HepG2 (cell line): ENCODE measurements around the gene ZNF559. TPM values are rescaled to one million over a fixed set of nuclear protein-coding genes. Genes with fewer than 3 reads are reported as not detected.

ENCODE experiments used
- ATF5 ChIP-seq: sonication (generic); formaldehyde crosslinking; IDR thresholded peaks from 2 replicates; pipeline ENCODE4 v1.4.0; 2020; ENCODE audit warnings: mild to moderate bottlenecking, low read depth, missing genetic modification reagents
- BCL3 ChIP-seq: sonication (generic); formaldehyde crosslinking; IDR thresholded peaks from 2 replicates; pipeline ENCODE4 v1.5.1; 2020; ENCODE audit warnings: mild to moderate bottlenecking, missing genetic modification reagents, moderate library complexity
- MED13 ChIP-seq: sonication (generic); formaldehyde crosslinking; IDR thresholded peaks from 2 replicates; pipeline ENCODE4 v1.5.0; 2020; ENCODE audit warnings: missing genetic modification reagents
- MYC ChIP-seq: sonication (generic); formaldehyde crosslinking; IDR thresholded peaks from 2 replicates; pipeline ENCODE4 v1.9.0; 2021; ENCODE audit warnings: missing genetic modification reagents, borderline replicate concordance
- PAX8 ChIP-seq: sonication (generic); formaldehyde crosslinking; IDR thresholded peaks from 2 replicates; pipeline ENCODE4 v1.8.0; 2022; ENCODE audit warnings: mild to moderate bottlenecking, missing genetic modification reagents, borderline replicate concordance
- PHF21A ChIP-seq: sonication (generic); formaldehyde crosslinking; IDR thresholded peaks from 2 replicates; pipeline ENCODE4 v1.5.0; 2020; ENCODE audit warnings: mild to moderate bottlenecking, missing genetic modification reagents
- POGZ ChIP-seq: sonication (generic); formaldehyde crosslinking; IDR thresholded peaks from 2 replicates; pipeline ENCODE4 v1.4.0; 2020; ENCODE audit warnings: mild to moderate bottlenecking, missing genetic modification reagents
- ZHX1 ChIP-seq: sonication (generic); formaldehyde crosslinking; IDR thresholded peaks from 2 replicates; pipeline ENCODE4 v1.8.1; 2022; ENCODE audit warnings: low read depth, mild to moderate bottlenecking, missing genetic modification reagents
- ZHX2 ChIP-seq, 2 experiments: sonication (generic) in 1 of 2; formaldehyde crosslinking in 1 of 2; IDR thresholded peaks; 2 replicates each; pipeline versions ENCODE4 v1.6.1 to v1.9.0; 2014 to 2022; ENCODE audit warnings: antibody characterized with exemption in 1 of 2, borderline replicate concordance in 1 of 2, inconsistent platforms in 1 of 2, low read depth in 1 of 2, missing genetic modification reagents in 1 of 2
- ZMAT3 ChIP-seq: sonication (generic); formaldehyde crosslinking; conservative IDR thresholded peaks from 2 replicates; pipeline ENCODE4 v1.7.0; 2021; ENCODE audit warnings: missing genetic modification reagents
- ZNF180 ChIP-seq: sonication (generic); formaldehyde crosslinking; IDR thresholded peaks from 2 replicates; pipeline ENCODE4 v1.4.0; 2020; ENCODE audit warnings: low read depth, missing genetic modification reagents, borderline replicate concordance
- ZNF235 ChIP-seq: sonication (generic); formaldehyde crosslinking; IDR thresholded peaks from 2 replicates; pipeline ENCODE4 v1.8.1; 2023; ENCODE audit warnings: mild to moderate bottlenecking, missing genetic modification reagents, borderline replicate concordance
- ZNF569 ChIP-seq: sonication (generic); formaldehyde crosslinking; IDR thresholded peaks from 2 replicates; pipeline ENCODE4 v1.5.0; 2020; ENCODE audit warnings: mild to moderate bottlenecking, missing genetic modification reagents, moderate library complexity, borderline replicate concordance
- ZNF713 ChIP-seq: sonication (generic); formaldehyde crosslinking; IDR thresholded peaks from 2 replicates; pipeline ENCODE4 v1.4.0; 2020; ENCODE audit warnings: mild to moderate bottlenecking, missing genetic modification reagents
- ZNF850 ChIP-seq: sonication (generic); formaldehyde crosslinking; conservative IDR thresholded peaks from 2 replicates; pipeline ENCODE4 v1.9.0; 2021; ENCODE audit warnings: mild to moderate bottlenecking, missing genetic modification reagents
- ZSCAN5A ChIP-seq: sonication (generic); formaldehyde crosslinking; IDR thresholded peaks from 2 replicates; pipeline ENCODE4 v1.8.0; 2022; ENCODE audit warnings: mild to moderate bottlenecking, missing genetic modification reagents, borderline replicate concordance
- polyA plus RNA-seq, 8 experiments: library from polyadenylated mRNA; depleted of rRNA in 3 of 8; stranded (reverse) in 7 of 8; unstranded in 1 of 8; fragments of >200 nt; fragmentation: Illumina TruSeq in 4 of 8; extraction: Trizol in 4 of 8; gene quantifications; 2 replicates each; pipeline versions ENCODE4 v1.2.1 to v1.2.3, GENCODE V29; 2011 to 2016; ENCODE audit warnings: low read depth in 4 of 8, missing spikeins in 1 of 8, mixed read lengths in 1 of 8; ENCODE audit not compliant: insufficient read depth in 1 of 8
- total RNA-seq, 5 experiments: library from RNA; depleted of rRNA; stranded (reverse); fragments of >200 nt; fragmentation: Illumina TruSeq; extraction: Trizol; gene quantifications; 2 replicates each; pipeline ENCODE4 v1.2.3, GENCODE V29; 2016; ENCODE audit warnings: low read depth in 1 of 5

Gene ZNF559
- total and polyA plus RNA-seq, 2 of the 13 experiments (the other 11 are each of a cell fraction or from before 2014, with no cell fraction given) = 6.3 to 9.8 TPM

- peak; percentile 64; the same call in 1 of the 2 replicates for TF ChIP-seq ZHX2 (IDR thresholded peaks at IDR 0.05; ENCODE audit: low read depth)
- no peak for TF ChIP-seq ZHX2 (CRISPR knock-in tag; IDR thresholded peaks at IDR 0.05; ENCODE audit: borderline replicate concordance)
- TF ChIP-seq MYC (CRISPR knock-in tag) = no peak
- no peak for TF ChIP-seq ZNF235 (CRISPR knock-in tag)
- TF ChIP-seq ZNF850 (CRISPR knock-in tag) = no peak
- no peak for TF ChIP-seq ZNF713 (CRISPR knock-in tag)
- no peak for TF ChIP-seq ZHX1 (CRISPR knock-in tag)
- TF ChIP-seq ATF5 (CRISPR knock-in tag) = no peak
- no peak for TF ChIP-seq ZSCAN5A (CRISPR knock-in tag)
- peak; percentile 50; the same call in 1 of the 2 replicates for TF ChIP-seq PHF21A (CRISPR knock-in tag)
- TF ChIP-seq ZNF180 (CRISPR knock-in tag) = no peak
- no peak for TF ChIP-seq ZNF569
- TF ChIP-seq BCL3 (CRISPR knock-in tag) = no peak
- no peak for TF ChIP-seq PAX8 (CRISPR knock-in tag)
- peak; percentile 55; the same call in 1 of the 2 replicates for TF ChIP-seq POGZ
- TF ChIP-seq MED13 (CRISPR knock-in tag) = no peak
- TF ChIP-seq ZMAT3 (CRISPR knock-in tag) = no peak
Observed at GRCh38 chr19:9323919-9324583, at the start of gene ZNF559 (continued).
